GM12878 (cell line): ENCODE results near the gene NUP210. TPM values are rescaled to one million over a fixed set of nuclear protein-coding genes. Genes with fewer than 3 reads are reported as not detected.

Source experiments
- ATAC-seq: fragments of 200-7000 bp; cut with Tn5 transposase; 3 replicates; pipeline ENCODE4 v1.9.1; 2020; ENCODE audit warnings: mild to moderate bottlenecking, moderate library complexity
- BruUV-seq: library from RNA; stranded (reverse); fragments of 400-500 nt; replicated peaks from 2 replicates; lab custom pipeline; 2021; lab: Mats Ljungman, UMichigan
- CTCF ChIA-PET: fragments of 300-600 bp; sonication (Branson Sonifier 250); formaldehyde crosslinking; extraction: SDS; loops from one replicate; lab custom pipeline; 2021; ENCODE audit warnings: inconsistent platforms; lab: Yijun Ruan, JAX
- POLR2A ChIA-PET: fragments of 350-600 bp; formaldehyde crosslinking; extraction: SDS; loops from one replicate; lab custom pipeline; 2021; ENCODE audit warnings: inconsistent platforms; lab: Charles Lee
- RAD21 ChIA-PET: fragments of 300-600 bp; sonication (Branson Sonifier 250); formaldehyde crosslinking; loops from one replicate; lab custom pipeline; 2023; ENCODE audit warnings: antibody characterized with exemption; ENCODE audit not compliant: unreplicated experiment; lab: Charles Lee
- SMC1A ChIA-PET: fragments of 300-600 bp; sonication (Branson Sonifier 250); formaldehyde crosslinking; loops from one replicate; lab custom pipeline; 2023; ENCODE audit not compliant: unreplicated experiment, uncharacterized antibody; lab: Charles Lee
- DNase-seq: peaks from one replicate; pipeline ENCODE4 v3.0.0-alpha.2; 2011; ENCODE audit warnings: low read depth, low spot score
- FAIRE-seq: peaks from 3 replicates; lab custom pipeline; 2011; peaks lifted over from hg19 to GRCh38; lab: Jason Lieb, UNC
- H2AFZ ChIP-seq: 2 replicates; pipeline ENCODE4 v1.6.0; 2011; ENCODE audit warnings: low read depth, low read length, control low read depth; ENCODE audit not compliant: control insufficient read depth
- H3K27ac ChIP-seq: 2 replicates; pipeline ENCODE4 v1.5.1; 2011; ENCODE audit warnings: control low read depth; ENCODE audit not compliant: control insufficient read depth, insufficient read depth
- H3K27me3 ChIP-seq, 2 experiments: replicated peaks in 1 of 2; 2 replicates each; pipeline versions ENCODE4 v1.6.0 to v1.6.1; 2011; ENCODE audit warnings: low read length in 1 of 2; ENCODE audit not compliant: control insufficient read depth in 2 of 2, insufficient read depth in 2 of 2
- H3K36me3 ChIP-seq, 2 experiments: 2 replicates each; pipeline ENCODE4 v1.5.1; 2011; ENCODE audit warnings: low read length in 1 of 2; ENCODE audit not compliant: control insufficient read depth in 2 of 2, insufficient read depth in 2 of 2
- H3K4me1 ChIP-seq: 2 replicates; pipeline ENCODE4 v1.6.1; 2011; ENCODE audit warnings: mild to moderate bottlenecking, low read length, moderate library complexity, mixed read lengths; ENCODE audit not compliant: control insufficient read depth, insufficient read depth
- H3K4me2 ChIP-seq: 2 replicates; pipeline ENCODE4 v1.6.0; 2011; ENCODE audit warnings: control low read depth; ENCODE audit not compliant: control insufficient read depth, insufficient read depth
- H3K4me3 ChIP-seq: fragments of 200-600 bp; sonication (generic); 2 replicates; pipeline ENCODE4 v1.5.1; 2016
- H3K79me2 ChIP-seq: 2 replicates; pipeline ENCODE4 v1.6.0; 2011; ENCODE audit warnings: low read length; ENCODE audit not compliant: control insufficient read depth, insufficient read depth
- H3K9ac ChIP-seq: 2 replicates; pipeline ENCODE4 v1.8.0; 2011; ENCODE audit warnings: low read length, control low read depth, mixed read lengths; ENCODE audit not compliant: control insufficient read depth, insufficient read depth
- H3K9me3 ChIP-seq: replicated peaks from 3 replicates; pipeline ENCODE4 v1.5.1; 2011; ENCODE audit warnings: mild to moderate bottlenecking, low read length; ENCODE audit not compliant: control insufficient read depth, insufficient read depth
- H4K20me1 ChIP-seq: 2 replicates; pipeline ENCODE4 v1.6.0; 2011; ENCODE audit not compliant: control insufficient read depth, insufficient read depth
- ASH2L ChIP-seq: fragments of 300-600, 200-600 bp; sonication (generic); IDR thresholded peaks from 2 replicates; pipeline ENCODE4 v1.6.1; 2017; ENCODE audit warnings: low read depth, mild to moderate bottlenecking, borderline replicate concordance
- FOXK2 ChIP-seq: fragments of 450-650 bp; IDR thresholded peaks from 2 replicates; pipeline ENCODE4 v1.6.1; 2017; ENCODE audit warnings: mild to moderate bottlenecking, moderate library complexity
- SRF ChIP-seq, 2 experiments: IDR thresholded peaks; 2 replicates each; pipeline ENCODE4 v1.6.1; 2011; ENCODE audit warnings: low read depth in 2 of 2, low read length in 2 of 2, mild to moderate bottlenecking in 1 of 2, moderate library complexity in 1 of 2
- WGBS: methylation state at CpG from one replicate; pipeline ENCODE4 v1.1.6; 2016; ENCODE audit warnings: low lambda C conversion rate; ENCODE audit not compliant: insufficient replicate concordance, insufficient coverage; ENCODE audit errors: missing lambda C conversion rate; 5-methylcytosine and 5-hydroxymethylcytosine counted together
- in situ Hi-C: fragments of 300-500 bp; cut with MboI; formaldehyde crosslinking; loops from 9 replicates; pipeline ENCODE4 v1.14.3; 2018; ENCODE audit warnings: mixed read lengths
- intact Hi-C: fragments of 100-400 bp; cut with micrococcal nuclease; formaldehyde crosslinking; loops from one replicate; pipeline ENCODE4 v1.14.2; 2022; ENCODE audit not compliant: unreplicated experiment
- polyA plus RNA-seq, 11 experiments: library from polyadenylated mRNA; depleted of rRNA in 4 of 11; unstranded in 6 of 11; stranded (reverse) in 5 of 11; fragments of >200 nt; fragmentation: Nextera tagmentation in 4 of 11; fragmentation: Illumina TruSeq in 1 of 11; extraction: Ambion mirVana in 4 of 11; extraction: Trizol in 1 of 11; gene quantifications; 1 replicate in 1 of 11; 2 replicates in 10 of 11; pipeline versions ENCODE4 v1.2.1 to v1.2.3, GENCODE V29; 2011 to 2016; ENCODE audit warnings: inconsistent platforms in 2 of 11, missing spikeins in 2 of 11, low read depth in 1 of 11
- small RNA-seq: library from RNA; depleted of rRNA; stranded (forward); fragments of <200 nt; gene quantifications from one replicate; pipeline ENCODE3, GENCODE V24; 2014
- total RNA-seq, 4 experiments: library from RNA; depleted of rRNA in 3 of 4; stranded (reverse); fragments of >200 nt in 3 of 4; fragmentation: Illumina TruSeq in 1 of 4; extraction: Trizol in 1 of 4; gene quantifications; 2 replicates each; pipeline versions ENCODE4 v1.2.1 to v1.2.3, GENCODE V29; 2013 to 2021

Gene NUP210
- total and polyA plus RNA-seq, 10 of the 15 experiments (the other 5 are each of a cell fraction or from before 2014, with no cell fraction given), result 2.9 to 150 (median 76.0) TPM

DNA sequence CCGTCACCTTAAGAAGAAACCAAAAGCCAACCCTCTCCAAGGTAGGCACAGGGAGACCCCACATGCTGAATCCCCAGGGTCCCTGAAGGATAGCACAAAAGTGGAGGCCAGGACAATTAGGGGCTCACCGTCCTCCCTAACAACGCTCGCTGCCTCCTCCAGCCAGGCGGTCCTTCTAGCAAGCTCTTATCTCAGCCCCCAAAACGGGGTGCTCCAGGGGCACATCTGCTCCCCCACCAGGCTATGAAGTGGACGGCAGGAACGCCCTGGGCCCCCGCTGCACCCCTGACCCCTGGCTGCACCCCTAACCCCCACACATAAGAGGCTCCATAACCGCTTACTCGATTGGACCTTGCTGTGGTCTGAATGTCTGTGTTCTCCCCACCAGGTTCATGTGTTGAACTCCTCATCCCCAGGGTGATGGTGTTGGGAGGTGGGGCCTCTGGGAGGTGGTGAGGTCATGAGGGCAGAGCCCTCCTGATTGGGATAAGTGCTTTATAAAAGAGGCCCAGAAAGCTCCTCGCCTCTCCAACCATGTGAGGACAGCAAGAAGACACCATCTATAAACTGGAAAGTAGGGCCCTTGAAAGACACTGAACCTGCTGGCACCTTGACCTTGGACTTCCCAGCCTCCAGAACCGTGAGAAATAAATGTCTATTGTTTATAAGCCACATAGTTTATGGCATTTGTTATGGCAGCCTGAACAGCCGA lies 153.3 kb downstream of the NUP210 start:
- POLR2A ChIA-PET, result no interaction called here
- Histone ChIP-seq H3K9me3 (no peaks in the 10 kb centered on the region; the same call in 2 of the 3 replicates), H4K20me1 (no peaks in the 10 kb centered on the region), H3K27me3 (no peaks in the 10 kb centered on the region; a peak in 1 of 4 replicates), H3K27ac (no peak overlapping the region), H3K79me2 (no peaks in the 10 kb centered on the region), H3K36me3 (no peaks in the 10 kb centered on the region), H3K4me3 (no peak overlapping the region), H3K4me1 (peaks cover 8% of the 10 kb centered on the region; the same call in 1 of the 2 replicates), H3K4me2 (no peak overlapping the region), H2AFZ (no peak overlapping the region), H3K9ac (no peak overlapping the region)
- SMC1A ChIA-PET, result no interaction called here
- CTCF ChIA-PET, result no interaction called here
- ATAC-seq (no peak), FAIRE-seq (no peak), DNase-seq (no peak)
- BruUV-seq, result no TSS peak
- RAD21 ChIA-PET, result no interaction called here
- intact Hi-C loops, result no loop called here
- in situ Hi-C loops, result no loop called here
- WGBS, result 41% methylated on average over 14 of the region's 14 CpGs
- no peak for TF ChIP-seq FOXK2
- no peak for TF ChIP-seq ASH2L
- TF ChIP-seq SRF (IDR thresholded peaks at IDR 0.05; ENCODE audit: low read depth in 2 of 2, low read length in 2 of 2), result no peak

Small RNA genes within 50 kb of the gene (small RNA-seq; reads per million reads assigned to genes)
- not detected for gene AC027124.2

Other genes with a start within 250 kb of the NUP210 start
- gene HDAC11, start 60.0 kb upstream of the NUP210 start, total RNA-seq (2014; rRNA removed), result 0.16 and 0.62 TPM in 2 replicates
- 0.14 and 0.22 TPM in 2 replicates for gene HDAC11, start 60.0 kb upstream of the NUP210 start, total RNA-seq (2014; rRNA removed; fragmentation: Illumina TruSeq; extraction: Trizol)
- gene HDAC11, start 60.0 kb upstream of the NUP210 start, total RNA-seq (2021), result 0.33 and 0.80 TPM in 2 replicates
- gene HDAC11, start 60.0 kb upstream of the NUP210 start, polyA plus RNA-seq (2011; rRNA removed), result 0.73 and 0.75 TPM in 2 replicates
- gene HDAC11, start 60.0 kb upstream of the NUP210 start, polyA plus RNA-seq (2014; fragmentation: Illumina TruSeq; extraction: Trizol), result 0.07 TPM in 1 of 2 replicates, not detected in the other
- gene HDAC11, start 60.0 kb upstream of the NUP210 start, polyA plus RNA-seq (2014; fragmentation: Nextera tagmentation; extraction: Ambion mirVana), result under 1 TPM in 1 of 2 experiments, not detected in 1; 0.04 TPM
- gene HDAC11, start 60.0 kb upstream of the NUP210 start, polyA plus RNA-seq (2014; rRNA removed), result 0.11 and 0.76 TPM in 2 replicates
- gene HDAC11, start 60.0 kb upstream of the NUP210 start, polyA plus RNA-seq (2016; fragmentation: Nextera tagmentation; extraction: Ambion mirVana), result under 1 TPM; 0.11 to 0.13 TPM
- 0.11 TPM in 2 replicates for gene FBLN2, start 128.8 kb upstream of the NUP210 start, total RNA-seq (2014; rRNA removed)
- gene FBLN2, start 128.8 kb upstream of the NUP210 start, total RNA-seq (2014; rRNA removed; fragmentation: Illumina TruSeq; extraction: Trizol), result 0.13 TPM in 1 of 2 replicates, not detected in the other
- 0.27 and 0.41 TPM in 2 replicates for gene FBLN2, start 128.8 kb upstream of the NUP210 start, total RNA-seq (2021)
- gene FBLN2, start 128.8 kb upstream of the NUP210 start, polyA plus RNA-seq (2011; rRNA removed), result 0.03 and 0.04 TPM in 2 replicates
- 0.10 TPM in 1 of 2 replicates, not detected in the other for gene FBLN2, start 128.8 kb upstream of the NUP210 start, polyA plus RNA-seq (2014; fragmentation: Illumina TruSeq; extraction: Trizol)
- gene FBLN2, start 128.8 kb upstream of the NUP210 start, polyA plus RNA-seq (2014; fragmentation: Nextera tagmentation; extraction: Ambion mirVana), result not detected
- gene FBLN2, start 128.8 kb upstream of the NUP210 start, polyA plus RNA-seq (2014; rRNA removed), result 0.22 and 0.37 TPM in 2 replicates
- gene FBLN2, start 128.8 kb upstream of the NUP210 start, polyA plus RNA-seq (2016; fragmentation: Nextera tagmentation; extraction: Ambion mirVana), result under 1 TPM; 0.03 to 0.39 TPM